HepG2 (cell line): ENCODE measurements around the gene CCDC142. TPM values are rescaled to one million over a fixed set of nuclear protein-coding genes. Genes with fewer than 3 reads are reported as not detected.

Experiments
- AGO2 ChIP-seq: fragments of 200-400 bp; formaldehyde crosslinking; optimal IDR thresholded peaks from 2 replicates; pipeline ENCODE3; 2017; ENCODE audit warnings: mild to moderate bottlenecking, low read depth, low read length, moderate library complexity
- ASH2L ChIP-seq: fragments of 300-600, 200-600 bp; sonication (generic); IDR thresholded peaks from 2 replicates; pipeline ENCODE4 v1.7.0; 2017; ENCODE audit warnings: low read depth, mild to moderate bottlenecking, moderate library complexity, mixed read lengths, low read length; ENCODE audit not compliant: insufficient read length
- BHLHE40 ChIP-seq: IDR thresholded peaks from 2 replicates; pipeline ENCODE4 v1.6.1; 2011; ENCODE audit warnings: low read length, improper control_type of control experiment
- DMAP1 ChIP-seq: IDR thresholded peaks from 2 replicates; pipeline ENCODE4 v1.6.1; 2016
- EEA1 ChIP-seq: sonication (generic); formaldehyde crosslinking; IDR thresholded peaks from 2 replicates; pipeline ENCODE4 v1.5.1; 2020; ENCODE audit warnings: mild to moderate bottlenecking, missing genetic modification reagents, borderline replicate concordance
- HMG20A ChIP-seq: IDR thresholded peaks from 2 replicates; pipeline ENCODE4 v1.6.1; 2016; ENCODE audit warnings: borderline replicate concordance
- HOXA9 ChIP-seq: sonication (generic); formaldehyde crosslinking; IDR thresholded peaks from 2 replicates; pipeline ENCODE4 v1.8.1; 2022; ENCODE audit warnings: missing genetic modification reagents, mild to moderate bottlenecking, moderate library complexity, borderline replicate concordance
- ISL2 ChIP-seq: sonication (generic); formaldehyde crosslinking; IDR thresholded peaks from 2 replicates; pipeline ENCODE4 v1.5.0; 2020; ENCODE audit warnings: missing genetic modification reagents
- KDM6A ChIP-seq: IDR thresholded peaks from 2 replicates; pipeline ENCODE4 v1.6.1; 2016; ENCODE audit warnings: low read depth
- NONO ChIP-seq, 2 experiments: fragments of 450-650 bp in 1 of 2; sonication (generic) in 1 of 2; formaldehyde crosslinking in 1 of 2; IDR thresholded peaks in 1 of 2; conservative IDR thresholded peaks in 1 of 2; 2 replicates each; pipeline versions ENCODE4 v1.6.1 to v1.8.0; 2017 to 2022; ENCODE audit warnings: mild to moderate bottlenecking in 1 of 2, missing genetic modification reagents in 1 of 2, moderate library complexity in 1 of 2
- RBFOX2 ChIP-seq: fragments of 200-400 bp; formaldehyde crosslinking; IDR thresholded peaks from 2 replicates; pipeline ENCODE4 v1.6.1; 2017; ENCODE audit warnings: low read depth, mild to moderate bottlenecking, low read length
- RCOR2 ChIP-seq: IDR thresholded peaks from 2 replicates; pipeline ENCODE4 v1.6.1; 2016; ENCODE audit warnings: missing biosample characterization, missing genetic modification reagents
- RFXANK ChIP-seq: IDR thresholded peaks from 2 replicates; pipeline ENCODE4 v1.6.1; 2016
- SAFB2 ChIP-seq: sonication (generic); formaldehyde crosslinking; IDR thresholded peaks from 2 replicates; pipeline ENCODE4 v1.5.1; 2020; ENCODE audit warnings: missing genetic modification reagents, low read depth, mild to moderate bottlenecking, borderline replicate concordance
- STAT5B ChIP-seq: sonication (generic); formaldehyde crosslinking; IDR thresholded peaks from 2 replicates; pipeline ENCODE4 v1.4.0; 2020; ENCODE audit warnings: missing genetic modification reagents
- TAF1 ChIP-seq: sonication (generic); formaldehyde crosslinking; IDR thresholded peaks from 2 replicates; pipeline ENCODE4 v1.4.0; 2020; ENCODE audit warnings: missing genetic modification reagents
- TBX2 ChIP-seq: sonication (generic); formaldehyde crosslinking; IDR thresholded peaks from 2 replicates; pipeline ENCODE4 v1.5.0; 2020; ENCODE audit warnings: missing genetic modification reagents, mild to moderate bottlenecking, borderline replicate concordance
- WIZ ChIP-seq: sonication (generic); formaldehyde crosslinking; IDR thresholded peaks from 2 replicates; pipeline ENCODE4 v1.5.1; 2020; ENCODE audit warnings: mild to moderate bottlenecking, missing genetic modification reagents
- ZC3H4 ChIP-seq: sonication (generic); formaldehyde crosslinking; IDR thresholded peaks from 2 replicates; pipeline ENCODE4 v1.4.0; 2020; ENCODE audit warnings: missing genetic modification reagents, borderline replicate concordance
- ZNF484 ChIP-seq: sonication (generic); formaldehyde crosslinking; IDR thresholded peaks from 2 replicates; pipeline ENCODE4 v1.5.1; 2020; ENCODE audit warnings: mild to moderate bottlenecking, low read depth, missing genetic modification reagents, borderline replicate concordance
- ZNF562 ChIP-seq: sonication (generic); formaldehyde crosslinking; IDR thresholded peaks from 2 replicates; pipeline ENCODE4 v1.8.0; 2022; ENCODE audit warnings: missing genetic modification reagents, borderline replicate concordance
- ZNF619 ChIP-seq: sonication (generic); formaldehyde crosslinking; IDR thresholded peaks from 2 replicates; pipeline ENCODE4 v1.4.0; 2020; ENCODE audit warnings: mild to moderate bottlenecking, missing genetic modification reagents
- ZNF878 ChIP-seq: sonication (generic); formaldehyde crosslinking; IDR thresholded peaks from 2 replicates; pipeline ENCODE4 v1.8.1; 2023; ENCODE audit warnings: mild to moderate bottlenecking, missing genetic modification reagents, moderate library complexity
- polyA plus RNA-seq, 8 experiments: library from polyadenylated mRNA; depleted of rRNA in 3 of 8; stranded (reverse) in 7 of 8; unstranded in 1 of 8; fragments of >200 nt; fragmentation: Illumina TruSeq in 4 of 8; extraction: Trizol in 4 of 8; gene quantifications; 2 replicates each; pipeline versions ENCODE4 v1.2.1 to v1.2.3, GENCODE V29; 2011 to 2016; ENCODE audit warnings: low read depth in 4 of 8, missing spikeins in 1 of 8, mixed read lengths in 1 of 8; ENCODE audit not compliant: insufficient read depth in 1 of 8
- total RNA-seq, 5 experiments: library from RNA; depleted of rRNA; stranded (reverse); fragments of >200 nt; fragmentation: Illumina TruSeq; extraction: Trizol; gene quantifications; 2 replicates each; pipeline ENCODE4 v1.2.3, GENCODE V29; 2016; ENCODE audit warnings: low read depth in 1 of 5
- TF ChIP-seq, protein P1 (sequence below), 2 experiments: sonication (generic) in 1 of 2; formaldehyde crosslinking in 1 of 2; IDR thresholded peaks; 2 replicates each; pipeline versions ENCODE4 v1.4.0 to v1.6.1; 2016 to 2020; ENCODE audit warnings: borderline replicate concordance in 1 of 2, low read depth in 1 of 2, mild to moderate bottlenecking in 1 of 2, missing genetic modification reagents in 1 of 2
- TF ChIP-seq, protein P2 (sequence below): sonication (generic); formaldehyde crosslinking; IDR thresholded peaks from 2 replicates; pipeline ENCODE4 v1.8.0; 2022; ENCODE audit warnings: mild to moderate bottlenecking, missing genetic modification reagents; ENCODE audit not compliant: insufficient replicate concordance

CCDC142 gene
- total and polyA plus RNA-seq, 2 of the 13 experiments (the other 11 are each of a cell fraction or from before 2014, with no cell fraction given), result 14.7 to 30.4 TPM

DNA sequence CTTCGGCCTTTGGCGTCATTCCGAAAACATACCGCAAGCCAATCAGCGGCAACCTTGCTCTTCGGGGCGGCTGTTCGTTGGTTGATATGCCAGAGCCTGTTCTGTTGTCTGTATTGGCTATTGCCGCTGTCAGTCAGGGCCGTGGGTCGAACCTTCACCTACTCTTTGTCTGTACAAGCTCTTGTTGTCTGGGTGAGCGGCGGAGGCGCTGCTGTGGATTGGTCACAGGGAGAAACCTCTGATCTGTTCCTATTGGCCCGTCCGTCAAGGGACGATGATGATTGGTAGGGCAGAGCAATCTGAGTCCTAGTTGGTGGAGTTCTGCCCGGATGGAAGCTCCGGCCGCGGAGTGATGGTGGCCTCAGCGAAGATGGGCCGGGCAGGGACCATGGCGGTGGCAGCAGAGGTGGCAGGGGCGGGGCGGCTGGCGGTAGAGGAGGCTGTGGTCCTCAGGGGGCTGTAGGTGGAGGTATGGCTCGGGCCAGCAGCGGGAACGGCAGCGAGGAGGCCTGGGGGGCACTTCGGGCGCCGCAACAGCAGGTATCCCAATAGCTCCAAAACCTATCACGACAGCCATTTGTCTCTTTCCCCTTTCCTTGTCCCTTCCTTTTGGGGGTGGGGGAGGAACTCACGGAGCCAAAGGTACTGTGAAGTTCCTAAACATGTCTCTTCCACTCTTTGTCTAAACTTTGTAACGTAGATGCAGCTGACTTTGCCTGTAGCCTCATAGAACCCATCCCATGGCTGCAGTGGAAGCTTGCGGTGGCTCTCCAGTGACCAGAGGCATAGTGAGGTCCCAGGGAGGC lies 24.5 kb downstream of the CCDC142 start, which contains the start of gene WBP1 (continued):
- TF ChIP-seq NONO (IDR thresholded peaks at IDR 0.05) (no peak), NONO (CRISPR knock-in tag; conservative IDR thresholded peaks at IDR 0.05) (peak; percentile 31; the same call in 1 of the 2 replicates), RCOR2 (CRISPR knock-in tag) (no peak), AGO2 (peak; percentile 78), TAF1 (CRISPR knock-in tag) (peak; percentile 52; the same call in 1 of the 2 replicates), KDM6A (CRISPR knock-in tag) (no peak), ZNF562 (CRISPR knock-in tag) (no peak), ZNF878 (CRISPR knock-in tag) (no peak), SAFB2 (CRISPR knock-in tag) (no peak), BHLHE40 (no peak), TBX2 (peak; percentile 62), STAT5B (no peak), ISL2 (CRISPR knock-in tag) (peak; percentile 9; the same call in 1 of the 2 replicates), ZNF484 (CRISPR knock-in tag) (no peak), HOXA9 (CRISPR knock-in tag) (no peak), ZNF619 (no peak), DMAP1 (CRISPR knock-in tag) (no peak), RFXANK (CRISPR knock-in tag) (peak; percentile 88; the same call in 1 of the 2 replicates), EEA1 (CRISPR knock-in tag) (no peak), WIZ (CRISPR knock-in tag) (no peak), HMG20A (CRISPR knock-in tag) (no peak), RBFOX2 (no peak; the same call in none of the 2 replicates), ASH2L (peak; percentile 4), ZC3H4 (no peak; the same call in 1 of the 2 replicates)
- TF ChIP-seq, protein P1, sequence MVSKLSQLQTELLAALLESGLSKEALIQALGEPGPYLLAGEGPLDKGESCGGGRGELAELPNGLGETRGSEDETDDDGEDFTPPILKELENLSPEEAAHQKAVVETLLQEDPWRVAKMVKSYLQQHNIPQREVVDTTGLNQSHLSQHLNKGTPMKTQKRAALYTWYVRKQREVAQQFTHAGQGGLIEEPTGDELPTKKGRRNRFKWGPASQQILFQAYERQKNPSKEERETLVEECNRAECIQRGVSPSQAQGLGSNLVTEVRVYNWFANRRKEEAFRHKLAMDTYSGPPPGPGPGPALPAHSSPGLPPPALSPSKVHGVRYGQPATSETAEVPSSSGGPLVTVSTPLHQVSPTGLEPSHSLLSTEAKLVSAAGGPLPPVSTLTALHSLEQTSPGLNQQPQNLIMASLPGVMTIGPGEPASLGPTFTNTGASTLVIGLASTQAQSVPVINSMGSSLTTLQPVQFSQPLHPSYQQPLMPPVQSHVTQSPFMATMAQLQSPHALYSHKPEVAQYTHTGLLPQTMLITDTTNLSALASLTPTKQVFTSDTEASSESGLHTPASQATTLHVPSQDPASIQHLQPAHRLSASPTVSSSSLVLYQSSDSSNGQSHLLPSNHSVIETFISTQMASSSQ (IDR thresholded peaks at IDR 0.05; ENCODE audit: low read depth), result no peak
- TF ChIP-seq, protein P1 (CRISPR knock-in tag; IDR thresholded peaks at IDR 0.05; ENCODE audit: borderline replicate concordance), result no peak; the same call in 1 of the 2 replicates
- TF ChIP-seq, protein P2, sequence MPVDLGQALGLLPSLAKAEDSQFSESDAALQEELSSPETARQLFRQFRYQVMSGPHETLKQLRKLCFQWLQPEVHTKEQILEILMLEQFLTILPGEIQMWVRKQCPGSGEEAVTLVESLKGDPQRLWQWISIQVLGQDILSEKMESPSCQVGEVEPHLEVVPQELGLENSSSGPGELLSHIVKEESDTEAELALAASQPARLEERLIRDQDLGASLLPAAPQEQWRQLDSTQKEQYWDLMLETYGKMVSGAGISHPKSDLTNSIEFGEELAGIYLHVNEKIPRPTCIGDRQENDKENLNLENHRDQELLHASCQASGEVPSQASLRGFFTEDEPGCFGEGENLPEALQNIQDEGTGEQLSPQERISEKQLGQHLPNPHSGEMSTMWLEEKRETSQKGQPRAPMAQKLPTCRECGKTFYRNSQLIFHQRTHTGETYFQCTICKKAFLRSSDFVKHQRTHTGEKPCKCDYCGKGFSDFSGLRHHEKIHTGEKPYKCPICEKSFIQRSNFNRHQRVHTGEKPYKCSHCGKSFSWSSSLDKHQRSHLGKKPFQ, result no peak
